Fibroblast of the aortic adventitia (primary cell): Measurements from ENCODE around the gene DDI2. TPM values are rescaled to one million over a fixed set of nuclear protein-coding genes. Genes with fewer than 3 reads are reported as not detected.

Source experiments
- DNase-seq: peaks from one replicate; pipeline ENCODE4 v3.0.0-alpha.2; 2010; ENCODE audit warnings: low read depth
- H3K4me3 ChIP-seq: 2 replicates; pipeline ENCODE4 v1.5.1; 2011; ENCODE audit warnings: low read depth, mild to moderate bottlenecking, control low read depth, low read length, moderate library complexity
- total RNA-seq: library from RNA; depleted of rRNA; stranded (reverse); fragments of >200 nt; gene quantifications from 2 replicates; pipeline ENCODE4 v1.2.3, GENCODE V29; 2012; ENCODE audit warnings: low replicate concordance
- TF ChIP-seq, protein P1 (sequence below): IDR thresholded peaks from 2 replicates; pipeline ENCODE4 v1.5.1; 2011; ENCODE audit warnings: mild to moderate bottlenecking, low read length, control low read depth, inconsistent platforms; ENCODE audit not compliant: insufficient read depth

The DDI2 gene
- total RNA-seq, 1 donor, result 26.0 TPM

DNA sequence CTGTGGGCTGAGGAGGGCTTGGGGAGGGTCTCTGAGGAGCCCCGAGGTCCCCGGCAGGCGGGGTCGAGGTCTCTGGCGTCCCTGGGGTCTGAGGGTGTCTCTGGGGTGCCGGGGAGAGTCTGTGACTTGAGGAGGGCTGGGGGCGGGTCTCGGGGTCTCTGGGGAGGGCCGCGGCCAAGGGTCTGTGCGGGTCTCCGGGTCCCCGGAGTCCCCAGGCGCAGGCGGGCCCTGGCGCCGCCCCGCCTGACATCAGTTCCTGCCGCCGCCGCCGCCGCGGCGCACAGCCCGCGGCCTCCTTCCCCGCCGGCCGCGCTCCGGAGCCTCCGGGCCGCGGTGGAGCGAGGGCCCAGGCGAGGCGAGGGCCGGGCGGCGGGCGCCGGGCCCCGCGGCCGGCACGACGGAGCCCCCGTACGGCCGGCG lies 66.8 kb downstream of the DDI2 start, which contains the start of gene PLEKHM2:
Gene PLEKHM2, plus strand, starts transcription at position 279 of the 420 bp plus-strand sequence. CDS start 239 bp downstream, outside the sequence.
- peak; percentile 23 for DNase-seq
- peak within 1 kb of the TSS; percentile 87 for H3K4me3 ChIP-seq
- TF ChIP-seq, protein P1, sequence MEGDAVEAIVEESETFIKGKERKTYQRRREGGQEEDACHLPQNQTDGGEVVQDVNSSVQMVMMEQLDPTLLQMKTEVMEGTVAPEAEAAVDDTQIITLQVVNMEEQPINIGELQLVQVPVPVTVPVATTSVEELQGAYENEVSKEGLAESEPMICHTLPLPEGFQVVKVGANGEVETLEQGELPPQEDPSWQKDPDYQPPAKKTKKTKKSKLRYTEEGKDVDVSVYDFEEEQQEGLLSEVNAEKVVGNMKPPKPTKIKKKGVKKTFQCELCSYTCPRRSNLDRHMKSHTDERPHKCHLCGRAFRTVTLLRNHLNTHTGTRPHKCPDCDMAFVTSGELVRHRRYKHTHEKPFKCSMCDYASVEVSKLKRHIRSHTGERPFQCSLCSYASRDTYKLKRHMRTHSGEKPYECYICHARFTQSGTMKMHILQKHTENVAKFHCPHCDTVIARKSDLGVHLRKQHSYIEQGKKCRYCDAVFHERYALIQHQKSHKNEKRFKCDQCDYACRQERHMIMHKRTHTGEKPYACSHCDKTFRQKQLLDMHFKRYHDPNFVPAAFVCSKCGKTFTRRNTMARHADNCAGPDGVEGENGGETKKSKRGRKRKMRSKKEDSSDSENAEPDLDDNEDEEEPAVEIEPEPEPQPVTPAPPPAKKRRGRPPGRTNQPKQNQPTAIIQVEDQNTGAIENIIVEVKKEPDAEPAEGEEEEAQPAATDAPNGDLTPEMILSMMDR, result no peak

DNA sequence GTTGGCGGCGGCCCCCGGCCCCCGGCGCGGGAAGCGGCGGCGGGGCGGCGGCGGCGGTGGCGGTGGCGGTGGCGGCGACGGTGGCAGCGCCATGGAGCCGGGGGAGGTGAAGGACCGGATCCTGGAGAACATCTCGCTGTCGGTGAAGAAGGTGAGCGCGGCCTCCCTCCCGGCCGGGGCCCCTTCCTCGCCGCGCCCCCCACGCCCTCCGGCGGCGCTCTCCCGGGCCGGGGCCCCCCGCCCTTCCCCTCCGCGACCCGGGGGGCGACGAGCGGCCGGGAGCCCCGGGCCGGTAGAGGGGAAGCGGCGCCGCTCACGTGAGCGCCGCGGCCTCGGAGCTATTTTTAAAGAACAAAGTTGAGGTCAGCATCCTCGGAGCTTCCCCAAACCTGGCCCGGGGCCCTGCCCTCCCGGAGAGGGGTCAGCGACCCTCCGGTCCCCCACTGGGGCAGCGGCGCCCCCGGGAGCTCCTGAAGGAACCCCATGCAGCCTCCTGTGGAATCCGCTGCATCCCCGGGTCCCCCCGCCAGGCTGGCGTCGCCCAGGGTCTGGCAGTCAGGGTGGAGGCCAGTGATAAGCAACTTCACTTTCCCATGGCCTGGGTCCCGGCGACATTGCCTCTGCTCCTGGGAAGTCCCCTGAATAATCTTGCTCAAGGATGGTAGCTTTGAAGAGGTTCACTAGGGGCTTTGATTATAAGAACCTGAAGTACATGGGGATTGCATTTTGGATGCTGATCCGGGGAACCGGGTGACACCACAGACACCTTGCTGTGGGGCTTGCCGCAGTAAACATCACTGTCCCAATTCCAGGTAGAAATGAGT lies 67.4 kb downstream of the DDI2 start:
- H3K4me3 ChIP-seq, result peak overlapping the region; percentile 87
- DNase-seq, result peak; percentile 32
- TF ChIP-seq, protein P1, result peak; percentile 47

DNA sequence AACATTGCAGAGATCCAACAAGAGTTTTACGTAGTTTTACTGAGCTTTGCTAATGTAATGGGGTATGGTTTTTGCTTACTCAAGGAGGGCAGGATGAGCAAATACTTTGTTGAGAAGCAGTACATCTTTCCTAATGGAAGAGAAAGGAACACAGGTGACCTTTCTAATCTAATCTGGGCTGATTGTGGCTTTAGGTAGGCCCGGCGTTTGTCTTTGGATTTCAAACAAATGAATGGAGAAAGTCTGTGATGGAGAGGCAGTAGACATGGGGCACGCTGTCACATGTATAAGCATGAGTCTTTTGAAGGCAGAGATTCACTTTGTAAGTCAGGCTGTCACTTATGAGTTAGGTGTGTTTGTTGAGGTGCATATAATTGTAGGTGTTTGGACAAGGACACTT lies 68.6 kb downstream of the DDI2 start:
- DNase-seq, result no peak

DNA sequence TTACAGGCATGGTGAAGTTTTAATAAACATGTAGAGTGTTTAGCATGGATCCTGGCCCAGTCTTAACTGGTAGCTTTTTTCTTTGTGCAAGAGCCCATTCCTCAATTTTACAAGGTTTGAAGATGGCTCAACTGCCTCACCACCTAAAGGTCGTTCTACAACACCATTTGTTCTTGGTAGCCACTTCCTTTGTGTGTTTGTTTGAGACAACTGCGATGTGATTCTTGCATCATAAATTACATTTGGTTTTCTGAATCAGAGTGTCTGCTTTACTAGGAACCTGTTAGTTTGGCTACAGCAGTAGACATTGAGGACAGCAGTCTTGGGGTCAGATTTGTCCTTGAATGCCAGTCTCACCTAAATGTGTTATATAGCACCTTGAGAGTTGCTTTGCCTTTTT lies 70.2 kb downstream of the DDI2 start:
- TF ChIP-seq, protein P1, result no peak
- no peak overlapping the region for H3K4me3 ChIP-seq
- no peak for DNase-seq

More for the DNA sequence above, 68.6 kb downstream of the DDI2 start:
- peak overlapping the region; percentile 87 for H3K4me3 ChIP-seq
- TF ChIP-seq, protein P1, result no peak

DNA sequence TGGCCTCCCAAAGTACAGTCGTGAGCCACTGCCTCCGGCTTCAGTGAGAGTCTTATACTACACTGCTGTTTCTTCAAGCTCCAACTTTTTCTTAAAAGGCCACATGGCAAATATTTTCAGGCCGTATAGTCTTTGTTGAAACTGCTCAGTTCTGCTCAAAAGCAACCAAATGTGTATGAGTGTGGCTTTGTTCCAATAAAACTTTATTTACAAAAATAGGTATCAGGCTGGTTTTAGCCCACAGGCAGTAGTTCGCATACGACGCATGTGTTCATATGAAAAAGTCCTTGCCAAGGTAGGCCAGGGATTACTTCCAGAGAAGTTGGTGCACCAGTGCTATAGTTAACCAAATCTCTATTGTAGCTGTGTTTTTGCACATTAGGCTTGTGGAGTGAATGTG lies 73.1 kb downstream of the DDI2 start:
- no peak for DNase-seq
- TF ChIP-seq, protein P1, result no peak
- H3K4me3 ChIP-seq, result no peak overlapping the region

DNA sequence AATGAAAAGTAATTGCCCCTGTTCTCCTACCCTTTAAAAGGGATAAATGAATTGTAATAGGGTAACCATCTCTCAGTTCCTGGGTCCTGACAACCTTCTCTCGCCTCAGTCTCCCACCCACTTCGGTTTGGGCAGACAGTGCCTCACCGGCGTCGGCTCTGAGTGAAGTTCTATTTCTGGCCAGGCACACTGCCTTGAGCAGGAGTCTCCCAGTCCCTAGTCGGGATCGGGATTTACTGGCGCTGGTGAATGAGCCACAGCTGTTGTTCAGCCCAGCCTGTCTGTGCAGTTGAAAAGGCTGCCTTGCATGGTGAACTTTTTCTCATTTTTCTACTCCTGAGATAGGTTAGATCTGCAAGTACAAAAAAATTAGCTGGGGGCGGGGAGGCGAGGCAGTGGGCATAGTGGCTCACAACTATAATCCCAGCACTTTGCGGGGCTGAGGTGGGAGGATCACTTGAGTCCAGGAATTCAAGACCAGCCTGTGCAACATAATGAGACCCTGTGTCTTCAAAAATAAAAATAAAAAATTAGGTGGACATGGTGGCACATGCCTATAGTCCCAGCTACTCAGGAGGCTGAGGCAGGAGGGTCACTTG lies 74.3 kb downstream of the DDI2 start:
- no peak overlapping the region for H3K4me3 ChIP-seq
- DNase-seq, result peak; percentile 59
- TF ChIP-seq, protein P1, result no peak
